Ishikawa (cell line): ENCODE data around the gene UBN1.

Source experiments
- CREB1 ChIP-seq: IDR thresholded peaks from 2 replicates; pipeline ENCODE4 v1.6.1; 2012; ENCODE audit warnings: low read depth
- FOXM1 ChIP-seq: IDR thresholded peaks from 2 replicates; pipeline ENCODE4 v1.6.1; 2012; ENCODE audit warnings: low read depth, borderline replicate concordance
- TCF12 ChIP-seq: IDR thresholded peaks from 2 replicates; pipeline ENCODE4 v1.6.1; 2012; ENCODE audit warnings: low read depth

GRCh38 chr16:4828567-4829321 is 18.5 kb upstream of the UBN1 start:
- no peak for TF ChIP-seq CREB1
- no peak for TF ChIP-seq TCF12
- TF ChIP-seq FOXM1, result no peak
